Measurements from ENCODE around the gene DECR2.

GRCh38 chr16:399340-400019, 2.2 kb upstream of the DECR2 start:
- TF ChIP-seq POLR2A (IDR thresholded peaks at IDR 0.05) = no peak
- TF ChIP-seq, protein P1, sequence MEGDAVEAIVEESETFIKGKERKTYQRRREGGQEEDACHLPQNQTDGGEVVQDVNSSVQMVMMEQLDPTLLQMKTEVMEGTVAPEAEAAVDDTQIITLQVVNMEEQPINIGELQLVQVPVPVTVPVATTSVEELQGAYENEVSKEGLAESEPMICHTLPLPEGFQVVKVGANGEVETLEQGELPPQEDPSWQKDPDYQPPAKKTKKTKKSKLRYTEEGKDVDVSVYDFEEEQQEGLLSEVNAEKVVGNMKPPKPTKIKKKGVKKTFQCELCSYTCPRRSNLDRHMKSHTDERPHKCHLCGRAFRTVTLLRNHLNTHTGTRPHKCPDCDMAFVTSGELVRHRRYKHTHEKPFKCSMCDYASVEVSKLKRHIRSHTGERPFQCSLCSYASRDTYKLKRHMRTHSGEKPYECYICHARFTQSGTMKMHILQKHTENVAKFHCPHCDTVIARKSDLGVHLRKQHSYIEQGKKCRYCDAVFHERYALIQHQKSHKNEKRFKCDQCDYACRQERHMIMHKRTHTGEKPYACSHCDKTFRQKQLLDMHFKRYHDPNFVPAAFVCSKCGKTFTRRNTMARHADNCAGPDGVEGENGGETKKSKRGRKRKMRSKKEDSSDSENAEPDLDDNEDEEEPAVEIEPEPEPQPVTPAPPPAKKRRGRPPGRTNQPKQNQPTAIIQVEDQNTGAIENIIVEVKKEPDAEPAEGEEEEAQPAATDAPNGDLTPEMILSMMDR (IDR thresholded peaks at IDR 0.05) = no peak

Measured in vagina (tissue), 2 donors.